CD4-positive, alpha-beta T cell treated with Interleukin-4 for 4 hours (primary cell): ENCODE data around the gene TEP1.
"Not testable (repeated sequence)": the region's sequence is repeated elsewhere in the genome, so short reads cannot be mapped to it uniquely, and the experiment has no call there.

ENCODE experiments used
- DNase-seq: peaks from one replicate; pipeline ENCODE4 v3.0.0-alpha.2; 2020

TEP1 gene

DNA sequence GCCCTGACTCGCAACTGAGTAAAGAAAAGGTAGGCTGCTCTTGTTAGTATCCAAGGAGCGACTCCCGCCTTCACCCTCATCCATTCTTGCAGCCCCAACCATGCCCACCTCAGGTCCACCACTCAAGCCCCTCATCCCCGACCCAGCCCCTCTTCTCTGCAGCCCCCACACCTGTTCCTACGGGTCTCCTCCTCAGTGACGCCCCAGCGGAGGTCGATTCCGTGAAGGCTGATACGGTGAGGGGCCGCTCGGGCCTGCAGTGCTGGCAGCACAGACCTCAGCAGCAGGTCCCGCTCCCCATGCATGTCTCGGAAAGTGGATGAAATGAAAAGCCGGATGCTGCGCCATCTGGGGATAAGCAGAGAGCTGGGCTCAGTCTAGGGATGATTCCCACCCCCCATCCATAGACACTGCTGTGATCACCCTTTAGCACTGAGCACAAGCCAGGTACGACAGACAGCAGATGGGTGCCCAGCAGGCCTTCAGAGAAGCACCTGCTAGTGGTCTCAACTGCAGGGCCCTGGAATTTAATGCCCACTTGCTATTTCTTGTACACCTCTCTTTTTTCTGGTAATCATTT, 26.9 kb downstream of the TEP1 start:
- no peak for DNase-seq

DNA sequence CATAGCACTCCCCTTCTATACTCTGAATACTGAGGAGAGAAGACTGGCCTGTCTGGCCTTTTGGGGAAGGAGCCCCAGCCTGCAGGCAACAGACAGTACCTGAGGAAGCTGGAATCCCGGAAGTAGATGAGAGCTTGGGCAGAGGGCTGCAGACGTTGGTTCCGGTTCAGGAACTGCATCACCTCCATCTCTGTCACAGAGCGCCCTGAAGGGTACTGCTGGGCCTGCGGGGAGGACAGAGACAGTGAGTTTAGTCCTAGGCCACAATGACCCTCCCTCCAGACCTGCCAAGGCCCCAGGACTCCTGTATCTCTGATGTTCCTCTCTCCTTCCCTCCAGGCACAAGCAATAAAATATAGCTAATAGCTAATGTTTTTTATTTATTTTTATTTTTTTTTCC, 28.4 kb downstream of the TEP1 start:
- DNase-seq = no peak

DNA sequence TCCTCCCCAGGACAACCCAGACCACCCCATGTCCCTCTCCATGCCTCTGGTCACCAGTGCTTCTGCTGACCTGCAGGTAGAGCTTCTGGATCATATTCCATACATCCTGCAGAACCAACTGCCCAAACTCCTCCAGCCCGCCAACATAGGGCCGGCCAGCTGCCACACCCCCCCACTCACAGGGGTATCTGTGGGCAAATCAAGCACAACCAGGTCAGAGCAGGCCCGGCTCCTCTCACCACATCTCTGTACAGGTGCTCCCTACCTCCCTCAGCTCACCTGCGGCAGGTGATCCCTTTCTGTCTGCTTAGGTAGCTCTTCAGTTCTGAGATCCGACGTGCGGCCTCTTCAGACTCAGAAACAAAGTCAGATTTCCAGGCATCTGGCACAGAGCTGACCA, 29.0 kb downstream of the TEP1 start:
- no peak for DNase-seq

DNA sequence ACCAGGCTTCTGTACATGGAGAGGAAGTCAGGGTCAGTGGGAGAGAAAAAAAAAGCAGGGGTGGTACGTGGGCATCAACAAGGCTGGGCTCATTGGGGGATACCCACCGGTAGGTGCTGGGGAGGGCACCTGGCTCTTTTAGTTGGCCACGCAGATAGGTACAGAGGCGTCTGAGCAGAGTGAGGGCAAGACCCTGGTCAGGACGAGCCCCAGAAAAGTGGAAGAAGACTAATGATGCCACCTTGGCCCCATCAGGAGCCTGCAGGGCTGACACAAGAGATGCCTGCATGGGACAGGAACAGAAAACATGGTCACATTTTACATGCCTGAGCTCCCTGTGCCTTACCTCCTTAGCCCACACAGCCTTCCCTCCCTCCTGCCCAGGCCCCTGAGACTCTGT, 29.7 kb downstream of the TEP1 start:
- no peak for DNase-seq

DNA sequence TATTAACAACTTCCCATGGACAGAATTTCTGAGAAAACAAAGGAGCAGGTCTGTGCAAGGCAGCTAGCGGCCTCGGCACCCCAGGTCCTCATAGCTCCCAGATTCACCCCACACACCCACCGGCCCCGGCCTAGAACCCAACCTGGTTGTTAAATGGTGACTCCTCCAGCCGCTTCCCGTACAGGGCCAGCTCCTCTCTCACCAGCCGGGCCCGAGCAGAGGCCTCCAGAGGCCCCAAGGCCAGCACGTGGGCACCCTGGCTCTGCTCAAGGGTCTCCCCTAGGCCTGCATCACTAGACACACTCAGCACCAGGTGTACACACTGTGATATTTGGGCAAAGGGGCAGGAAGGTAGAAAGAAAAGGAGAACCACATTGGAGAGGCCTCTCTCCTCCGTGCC, 30.3 kb downstream of the TEP1 start:
- DNase-seq = no peak

DNA sequence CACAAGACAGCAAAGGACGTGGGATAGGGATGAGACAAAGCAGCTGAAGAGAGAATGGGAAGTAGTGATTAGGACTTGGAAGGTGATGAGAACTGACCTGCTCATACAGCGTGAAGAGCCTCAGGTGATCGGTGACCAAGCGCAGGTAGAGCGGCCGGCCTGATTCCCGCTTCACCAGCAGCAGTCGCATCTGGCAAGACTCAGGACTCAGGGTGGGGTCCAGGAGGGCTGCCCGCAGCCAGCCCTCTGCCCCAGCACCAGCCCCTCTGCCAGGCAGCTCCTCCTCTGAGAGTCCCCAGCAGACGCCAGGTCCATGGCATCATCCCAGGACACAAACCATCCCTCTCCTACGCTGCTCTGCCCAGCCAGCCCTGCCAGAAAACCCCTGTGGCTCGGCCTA, 30.8 kb downstream of the TEP1 start:
- no peak for DNase-seq

DNA sequence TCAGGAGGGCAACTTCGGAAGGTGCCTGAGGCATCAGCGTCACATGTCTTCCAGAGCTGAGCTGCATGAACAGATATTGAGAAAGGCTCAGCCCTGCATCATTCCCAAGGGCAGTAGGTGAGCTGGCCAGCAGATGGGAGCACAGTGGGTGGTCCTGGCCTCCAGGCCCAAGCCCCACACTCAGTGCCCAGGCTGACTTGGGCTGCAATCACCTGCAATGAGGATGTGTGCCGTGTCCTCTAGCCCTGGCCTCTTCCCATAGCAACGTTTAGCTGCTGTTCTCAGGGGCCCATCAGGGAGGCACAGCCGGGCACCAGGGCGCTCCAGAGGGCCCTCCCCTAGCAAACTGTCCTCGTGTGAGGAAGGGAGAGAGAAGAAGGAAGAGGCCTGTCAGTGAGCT, 32.0 kb downstream of the TEP1 start:
- no peak for DNase-seq

DNA sequence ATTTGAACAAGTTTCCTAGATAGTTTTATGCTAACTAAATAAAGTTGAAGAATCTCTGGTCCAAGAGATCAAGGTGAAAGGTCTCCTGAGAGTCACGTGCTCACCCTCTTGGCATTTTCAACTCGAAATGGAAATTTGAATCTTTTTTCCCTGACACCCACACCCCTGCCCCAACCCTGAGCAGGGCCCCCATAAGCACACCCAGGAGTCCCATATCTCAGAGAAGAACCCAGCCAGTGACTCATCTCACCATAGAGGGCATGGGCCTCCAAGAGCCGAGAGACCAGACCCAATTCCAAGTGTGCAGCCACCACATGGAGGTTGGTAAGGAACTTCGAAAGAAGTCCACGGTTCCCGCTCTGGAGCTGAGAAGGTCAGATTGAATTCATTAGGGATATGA, 32.6 kb downstream of the TEP1 start:
- no peak for DNase-seq

DNA sequence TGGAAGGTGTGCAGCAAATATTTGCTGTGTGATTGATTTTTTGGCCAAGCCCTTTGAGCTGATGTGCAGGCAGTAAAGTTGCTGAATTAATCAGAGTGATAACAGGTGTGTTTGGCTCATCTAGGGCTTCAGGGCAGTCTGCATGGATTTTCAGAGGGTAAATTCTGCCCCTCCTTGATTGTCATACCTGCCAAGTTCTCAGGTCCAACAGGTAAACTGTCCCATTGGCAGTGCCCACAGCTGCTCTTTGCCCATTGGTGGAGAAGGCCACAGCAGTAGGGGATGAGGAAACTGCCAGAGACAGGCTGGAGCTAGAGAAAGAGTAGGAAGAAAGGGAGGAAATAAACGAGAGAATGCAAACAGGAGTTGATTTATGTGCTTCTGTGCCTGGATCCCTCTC, 33.6 kb downstream of the TEP1 start:
- DNase-seq = no peak

DNA sequence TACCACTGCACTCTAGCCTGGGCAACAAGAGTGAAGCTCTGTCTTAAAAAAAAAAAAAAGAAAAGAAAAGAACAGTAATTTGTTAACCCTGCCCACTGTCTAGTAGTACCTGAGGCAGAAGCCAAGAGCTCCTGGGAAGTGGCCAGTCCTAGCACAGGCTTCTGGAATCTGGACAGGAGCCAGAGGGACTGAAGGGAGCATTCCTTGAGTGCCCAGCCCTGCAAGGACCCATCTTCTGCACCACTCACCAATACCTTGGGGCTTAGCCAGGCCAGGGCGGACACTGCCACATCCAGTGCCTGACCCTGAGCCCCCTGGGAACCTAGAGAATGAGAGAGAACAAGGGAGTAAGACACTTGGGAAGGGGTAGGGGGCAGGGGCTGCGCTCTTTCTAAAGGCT, 36.1 kb downstream of the TEP1 start:
- DNase-seq = no peak

DNA sequence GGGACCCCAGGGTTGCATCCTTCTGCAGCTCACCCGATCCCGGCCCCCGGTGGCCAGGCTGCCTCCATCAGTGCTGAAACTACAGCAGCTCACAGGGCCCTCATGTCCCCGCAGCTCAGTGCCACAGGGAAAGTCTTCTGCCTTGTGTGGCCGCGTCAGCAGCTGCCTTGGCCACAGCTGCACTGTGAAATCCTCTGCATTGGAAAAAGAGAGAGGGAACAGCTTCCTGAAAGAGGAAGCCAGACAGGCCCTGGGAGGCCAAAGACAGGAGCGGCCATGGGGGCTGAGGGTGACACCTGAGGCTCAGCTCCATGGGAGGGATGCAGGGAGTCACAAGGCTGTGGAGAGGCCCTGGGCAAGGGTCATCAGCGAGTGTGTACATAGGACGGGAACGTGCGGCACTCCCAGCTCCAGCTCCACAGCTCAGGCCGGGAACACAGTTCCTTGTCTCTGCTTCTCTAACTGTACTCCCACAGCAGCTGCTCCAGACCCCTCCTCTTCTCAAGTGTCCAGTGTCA, 37.2 kb downstream of the TEP1 start:
- no peak for DNase-seq

DNA sequence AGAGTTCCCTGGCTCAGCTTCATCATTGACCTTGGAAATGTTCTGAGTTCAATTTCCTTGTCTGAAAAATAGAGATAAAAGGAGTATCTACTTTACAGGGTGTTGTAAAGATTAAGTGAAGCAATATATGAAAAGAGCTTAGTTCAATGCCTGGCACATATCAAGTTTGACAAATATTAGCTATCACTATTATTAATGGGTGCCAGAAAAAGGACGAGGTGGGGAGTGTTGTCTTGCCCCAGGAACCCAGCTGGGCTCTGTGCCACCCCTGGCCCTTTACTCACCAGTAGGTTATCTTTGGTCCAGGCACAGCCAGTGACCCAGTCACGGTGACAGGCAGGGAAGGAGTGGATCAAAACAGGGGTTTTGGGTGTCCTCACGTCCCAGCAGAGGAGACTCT, 37.8 kb downstream of the TEP1 start:
- no peak for DNase-seq

DNA sequence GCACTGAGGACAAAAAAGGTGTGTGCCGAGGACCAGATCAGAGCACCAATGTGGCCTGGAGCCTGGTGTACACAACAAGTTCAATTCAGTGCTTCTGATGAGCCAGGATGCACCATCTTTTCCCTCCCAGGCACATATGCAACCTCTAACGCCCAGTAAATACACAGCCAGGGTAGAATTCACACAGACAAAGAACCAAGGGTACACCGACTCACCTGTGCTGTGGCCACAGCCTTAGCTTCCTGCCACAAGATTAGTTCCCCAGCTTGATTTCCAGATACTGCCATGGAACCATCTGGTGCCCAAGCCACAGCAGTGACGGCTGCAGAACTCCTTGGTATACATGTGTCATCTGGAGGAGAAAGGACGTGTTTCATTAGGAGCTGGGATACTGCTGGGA, 40.5 kb downstream of the TEP1 start:
- DNase-seq = no peak

DNA sequence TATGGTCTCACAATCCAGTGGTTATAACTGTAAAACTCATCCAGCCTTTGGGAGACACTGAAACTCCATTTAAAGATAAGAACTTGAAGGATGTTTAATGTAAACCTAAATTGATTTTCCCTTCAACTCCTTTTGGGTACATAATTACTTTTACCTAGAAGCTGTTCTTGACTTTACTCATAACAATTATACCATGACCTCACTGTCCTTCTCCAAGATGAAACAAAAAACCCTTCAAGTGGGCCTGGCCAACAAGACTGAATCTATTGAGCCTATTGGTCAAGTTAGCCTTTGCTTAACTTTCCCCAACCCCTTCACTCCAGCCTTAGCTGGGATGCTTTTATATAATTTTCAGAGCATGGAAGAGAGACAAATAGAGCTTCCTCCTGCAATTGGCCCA, 47.4 kb downstream of the TEP1 start:
- no peak for DNase-seq

DNA sequence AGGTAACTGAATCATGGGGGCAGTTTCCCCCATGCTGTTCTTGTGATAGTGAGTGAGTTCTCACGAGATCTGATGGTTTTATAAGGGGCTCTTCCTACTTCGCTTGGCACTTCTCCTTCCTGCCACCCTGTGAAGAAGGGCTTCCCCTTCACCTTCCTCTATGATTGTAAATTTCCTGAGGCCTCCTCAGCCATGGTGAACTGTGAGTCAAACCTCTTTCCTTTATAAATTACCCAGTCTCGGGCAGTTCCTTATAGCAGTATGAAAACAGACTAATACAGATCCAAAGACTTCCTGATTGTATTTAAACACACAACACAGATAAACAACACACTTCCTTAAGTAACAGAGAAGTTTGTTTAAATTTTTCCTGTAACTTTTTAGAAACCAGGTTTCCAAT, 54.8 kb downstream of the TEP1 start:
- DNase-seq = peak; percentile 5

DNA sequence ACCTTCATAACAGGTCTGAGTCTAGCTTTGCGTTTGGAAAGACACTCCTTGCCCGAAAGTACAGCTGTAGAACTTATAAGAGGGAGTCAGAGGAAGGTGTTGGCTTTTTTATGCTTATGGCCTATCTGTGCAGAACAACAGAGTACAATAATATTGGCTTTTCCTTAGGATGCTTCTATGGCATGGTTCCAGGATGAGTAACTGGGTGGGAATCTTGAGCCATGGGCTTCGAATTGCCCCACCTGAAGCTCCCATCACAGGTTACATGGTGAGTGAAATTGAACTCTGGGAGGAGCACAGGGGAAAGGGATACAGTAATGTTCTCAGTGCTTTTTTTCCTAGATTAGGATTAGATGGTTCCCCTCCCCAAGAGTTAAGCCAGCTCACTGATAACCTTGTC, 56.9 kb downstream of the TEP1 start:
- no peak for DNase-seq

DNA sequence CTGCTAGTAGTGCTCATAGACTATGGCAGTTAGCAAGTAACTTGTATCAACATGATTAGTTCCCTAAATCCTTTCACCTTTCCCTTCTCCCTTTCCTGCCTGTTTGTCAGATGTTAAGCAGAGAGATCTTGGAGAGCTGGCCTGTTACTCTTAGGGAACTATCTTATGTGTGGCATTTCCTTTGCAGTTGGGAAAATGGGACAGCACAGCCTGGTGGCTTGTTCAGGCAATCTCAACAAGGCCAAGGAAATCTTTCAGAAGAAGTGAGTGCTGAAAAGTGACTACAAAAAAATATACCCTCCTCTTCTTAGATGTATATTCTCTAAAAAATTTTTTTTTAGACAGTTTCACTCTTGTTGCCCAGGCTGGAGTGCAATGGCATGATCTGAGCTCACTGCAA, 62.4 kb downstream of the TEP1 start:
- DNase-seq = no peak

DNA sequence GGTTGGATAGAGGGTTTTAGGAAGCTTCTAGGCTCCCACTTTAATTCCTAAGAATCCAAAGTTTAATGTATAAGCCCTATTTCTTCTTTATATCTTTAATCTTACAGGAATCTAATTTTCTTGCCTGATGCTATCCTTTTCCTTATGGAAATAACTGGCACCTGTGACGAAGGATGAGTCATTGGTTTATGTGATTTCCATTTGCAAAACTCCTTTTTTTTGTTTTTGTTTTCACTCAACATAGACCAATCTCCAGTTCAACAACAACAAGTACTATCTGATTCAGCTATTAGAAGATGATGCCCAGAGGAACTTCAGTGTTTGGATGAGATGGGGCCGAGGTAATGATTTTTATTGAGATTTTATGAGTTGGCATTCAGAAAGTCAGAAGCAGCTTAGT, 63.0 kb downstream of the TEP1 start:
- no peak for DNase-seq

DNA sequence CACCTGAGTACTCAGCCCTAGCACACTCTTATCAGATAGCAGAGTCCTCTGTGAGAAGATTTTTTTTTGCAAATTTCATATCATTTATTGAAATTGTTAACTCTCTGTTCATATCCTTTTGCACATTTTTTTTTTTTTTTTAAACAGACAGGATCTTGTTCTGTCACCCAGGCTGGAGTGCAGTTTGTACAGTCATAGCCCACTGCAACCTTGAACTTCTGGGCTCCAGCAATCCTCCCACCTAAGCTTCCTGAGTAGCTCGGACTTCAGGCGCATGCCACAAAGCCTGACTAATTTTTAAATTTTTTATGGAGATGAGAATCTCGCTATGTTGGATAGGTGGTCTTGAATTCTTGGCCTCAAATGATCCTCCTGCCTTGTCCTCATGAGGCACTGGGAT, 65.6 kb downstream of the TEP1 start:
- no peak for DNase-seq

DNA sequence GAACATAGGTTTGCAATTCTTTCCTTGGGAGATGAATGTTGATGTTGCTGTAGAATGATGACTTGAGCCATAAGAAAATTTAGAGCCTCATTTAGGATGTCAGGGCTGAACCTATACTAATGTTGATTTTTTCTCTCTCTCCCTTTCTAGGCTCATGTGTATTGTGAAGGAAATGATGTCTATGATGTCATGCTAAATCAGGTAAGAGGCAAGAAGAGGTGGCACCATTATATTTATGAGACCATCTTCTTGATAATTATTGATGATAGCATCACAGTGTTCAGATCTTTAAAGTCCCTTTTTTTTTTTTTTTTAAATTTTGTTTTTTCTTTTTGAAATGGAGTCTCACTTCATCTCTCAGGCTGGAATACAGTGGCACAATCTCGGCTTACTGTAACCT, 66.6 kb downstream of the TEP1 start:
- no peak for DNase-seq

DNA sequence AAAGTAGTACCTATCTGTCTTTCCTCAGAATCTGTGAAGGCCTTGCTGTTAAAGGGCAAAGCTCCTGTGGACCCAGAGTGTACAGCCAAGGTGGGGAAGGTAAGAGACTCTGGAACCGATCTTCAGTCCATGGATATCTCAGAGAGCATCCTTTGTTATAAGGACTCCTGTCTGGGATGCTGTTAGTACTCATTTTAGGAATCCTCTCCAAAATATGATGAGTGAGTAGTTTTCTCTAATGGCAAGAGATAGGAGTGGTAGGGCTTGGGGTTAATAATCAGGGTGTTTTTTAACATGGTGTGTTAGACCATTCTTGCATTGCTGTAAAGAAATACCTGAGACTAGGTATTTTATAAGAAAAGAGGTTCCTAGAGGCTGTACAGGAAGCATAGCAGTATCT, 67.9 kb downstream of the TEP1 start:
- DNase-seq = no peak

DNA sequence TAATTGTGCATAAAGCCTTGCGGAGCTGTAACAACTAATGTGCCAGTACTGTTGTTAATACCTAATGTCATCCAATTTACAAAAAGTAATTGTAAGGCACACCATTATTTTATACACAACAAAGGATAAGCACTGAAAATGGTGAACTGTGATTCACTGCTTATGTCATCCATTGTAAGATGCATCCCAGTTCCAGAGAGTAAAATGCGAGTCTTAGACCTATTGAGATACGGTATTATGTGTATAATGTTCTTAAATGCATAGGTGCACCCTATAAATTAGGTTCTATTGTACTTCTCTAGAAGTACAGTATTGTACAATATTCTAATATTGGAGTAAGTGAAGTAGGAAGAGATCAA, 69.5 kb downstream of the TEP1 start:
- DNase-seq = no peak

DNA sequence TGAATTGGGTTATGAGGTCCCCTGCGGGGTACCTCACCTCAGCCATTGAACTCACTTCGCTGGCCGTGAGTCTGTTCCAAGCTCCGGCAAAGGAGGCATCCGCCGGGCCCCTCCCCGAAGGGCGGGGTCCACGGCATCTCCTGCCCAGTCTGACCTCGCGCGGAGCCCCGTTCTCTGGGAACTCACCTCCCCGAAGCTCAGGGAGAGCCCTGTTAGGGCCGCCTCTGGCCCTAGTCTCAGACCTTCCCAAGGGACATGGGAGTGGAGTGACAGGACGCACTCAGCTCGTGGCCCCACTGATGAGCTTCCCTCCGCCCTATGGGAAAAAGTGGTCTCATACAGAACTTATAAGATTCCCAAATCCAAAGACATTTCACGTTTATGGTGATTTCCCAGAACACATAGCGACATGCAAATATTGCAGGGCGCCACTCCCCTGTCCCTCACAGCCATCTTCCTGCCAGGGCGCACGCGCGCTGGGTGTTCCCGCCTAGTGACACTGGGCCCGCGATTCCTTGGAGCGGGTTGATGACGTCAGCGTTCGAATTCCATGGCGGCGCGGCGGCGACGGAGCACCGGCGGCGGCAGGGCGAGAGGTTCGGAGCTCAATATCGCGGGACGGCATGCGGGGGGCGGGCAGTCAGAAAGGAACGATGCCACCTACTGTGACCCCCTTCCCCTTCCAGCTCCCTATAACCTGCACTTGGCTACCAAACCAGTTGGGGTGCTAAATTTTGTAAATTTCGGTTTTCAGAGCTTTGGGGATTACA, 70.0 kb downstream of the TEP1 start, which contains the start of gene PARP2:
Gene PARP2, plus strand, starts transcription at position 544 of the 770 bp plus-strand sequence. Its CDS starts 7 bp downstream, at position 551.
- DNase-seq = peak; percentile 97

DNA sequence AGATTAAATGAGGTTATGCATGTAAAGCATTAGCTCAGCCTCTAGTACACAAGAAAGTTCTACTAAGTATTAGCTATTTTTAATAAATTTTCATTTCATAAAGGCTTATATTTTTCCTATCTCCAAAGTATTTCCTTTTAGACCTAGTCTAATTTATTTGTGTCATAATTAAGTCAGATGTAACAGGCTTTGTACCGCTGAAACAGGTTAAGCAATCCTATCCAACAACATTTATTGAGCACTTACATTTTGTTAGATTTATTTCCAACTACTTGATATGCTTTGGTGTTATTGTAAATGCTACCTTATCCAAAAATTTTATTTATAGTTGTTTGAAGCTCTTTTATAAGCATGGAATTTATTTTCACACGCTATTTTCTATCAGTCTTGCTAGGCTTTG, 71.7 kb downstream of the TEP1 start:
- no peak for DNase-seq

DNA sequence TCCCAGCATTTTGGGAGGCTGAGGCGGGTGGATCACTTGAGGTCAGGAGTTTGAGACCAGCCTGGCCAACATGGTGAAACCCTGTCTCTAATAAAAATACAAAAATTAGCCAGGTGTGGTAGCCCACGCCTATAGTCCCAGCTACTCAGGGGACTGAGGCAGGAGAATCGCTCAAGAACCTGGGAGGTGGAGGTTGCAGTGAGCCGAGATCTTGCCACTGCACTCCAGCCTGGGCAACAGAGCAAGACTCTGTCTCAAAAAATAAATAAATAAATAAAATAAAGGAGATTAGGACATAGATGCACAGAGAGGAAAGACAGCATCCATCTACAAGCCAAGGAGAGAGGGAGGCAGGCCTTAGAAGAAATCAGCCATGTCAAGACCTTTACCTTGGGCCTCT, 72.3 kb downstream of the TEP1 start:
- not testable (repeated sequence) for DNase-seq
